AG09319 (cell line): ENCODE measurements around the gene ARHGAP32.

Source experiments
- DNase-seq: peaks from one replicate; pipeline ENCODE4 v3.0.0-alpha.2; 2010; ENCODE audit warnings: low read depth; ENCODE audit errors: extremely low read depth
- CTCF ChIP-seq: IDR thresholded peaks from 2 replicates; pipeline ENCODE4 v1.5.1; 2011; ENCODE audit warnings: low read depth, mild to moderate bottlenecking, inconsistent platforms, low read length, moderate library complexity

Gene ARHGAP32

GRCh38 chr11:129077191-129077590 is 114.9 kb downstream of the ARHGAP32 start:
- no peak for DNase-seq
- TF ChIP-seq CTCF, result no peak

GRCh38 chr11:129075757-129076156 is 116.4 kb downstream of the ARHGAP32 start:
- TF ChIP-seq CTCF, result no peak
- DNase-seq, result no peak

- DNase-seq, result no peak
Measured at GRCh38 chr11:129067454-129067853, 124.7 kb downstream of the ARHGAP32 start.

GRCh38 chr11:129066229-129066628 is 125.9 kb downstream of the ARHGAP32 start:
- no peak for DNase-seq
- TF ChIP-seq CTCF, result no peak

More at GRCh38 chr11:129067454-129067853, 124.7 kb downstream of the ARHGAP32 start:
- TF ChIP-seq CTCF, result no peak

- TF ChIP-seq CTCF, result no peak
- DNase-seq, result no peak
Measured at GRCh38 chr11:129063118-129063517, 129.0 kb downstream of the ARHGAP32 start.

- TF ChIP-seq CTCF, result no peak
- no peak for DNase-seq
Measured at GRCh38 chr11:129061492-129062230, 130.5 kb downstream of the ARHGAP32 start.

- TF ChIP-seq CTCF, result no peak
- no peak for DNase-seq
Measured at GRCh38 chr11:129056916-129057315, 135.2 kb downstream of the ARHGAP32 start.
